ENCODE results near the gene STAG1.

Gene STAG1

GRCh38 chr3:136626493-136626892 is 125.7 kb downstream of the STAG1 start:
- Histone ChIP-seq H4K20me1 (ENCODE audit: low read depth, low read length) (no peaks in the 10 kb centered on the region), H3K36me3 (ENCODE audit: low read length) (peaks cover 12% of the 10 kb centered on the region), H2AFZ (ENCODE audit: low read depth, low read length, severe bottlenecking) (no peak overlapping the region), H3F3A (ENCODE audit: insufficient read depth) (peaks cover 4% of the 10 kb centered on the region; the same call in 1 of the 2 replicates), H3K4me2 (ENCODE audit: low read depth, low read length, poor library complexity, severe bottlenecking) (no peak overlapping the region), H3K9ac (ENCODE audit: low read length) (no peak overlapping the region), H3K9me3 (ENCODE audit: insufficient read depth, low read length) (no peaks in the 10 kb centered on the region), H3K79me2 (ENCODE audit: insufficient read depth, low read length) (peaks cover 91% of the 10 kb centered on the region), H3K27me3 (ENCODE audit: low read length) (no peaks in the 10 kb centered on the region), H3K9me2 (replicated peaks; ENCODE audit: insufficient read depth, low read length) (no peaks in the 10 kb centered on the region), H3K27ac (ENCODE audit: low read depth, low read length) (no peak overlapping the region), H3K4me3 (ENCODE audit: insufficient read depth, low read length, poor library complexity, severe bottlenecking) (no peak overlapping the region)
- TF ChIP-seq CTCF (IDR thresholded peaks at IDR 0.05; ENCODE audit: insufficient read depth, low read length, poor library complexity, severe bottlenecking) (no peak), EZH2phosphoT487 (conservative IDR thresholded peaks at IDR 0.05; ENCODE audit: low read length) (no peak)

- TF ChIP-seq CTCF (IDR thresholded peaks at IDR 0.05; ENCODE audit: insufficient read depth, low read length, poor library complexity, severe bottlenecking) (no peak), EZH2phosphoT487 (conservative IDR thresholded peaks at IDR 0.05; ENCODE audit: low read length) (no peak)
- no peak overlapping the region for H3K9ac ChIP-seq (ENCODE audit: low read length)
- no peak overlapping the region for H3K4me3 ChIP-seq (ENCODE audit: insufficient read depth, low read length, poor library complexity, severe bottlenecking)
- peaks cover 12% of the 10 kb centered on the region for H3K36me3 ChIP-seq (ENCODE audit: low read length)
- peaks cover 8% of the 10 kb centered on the region; the same call in 1 of the 2 replicates for H3F3A ChIP-seq (ENCODE audit: insufficient read depth)
- no peaks in the 10 kb centered on the region for H4K20me1 ChIP-seq (ENCODE audit: low read depth, low read length)
- H3K27me3 ChIP-seq (ENCODE audit: low read length), result no peaks in the 10 kb centered on the region
- H3K9me2 ChIP-seq (replicated peaks; ENCODE audit: insufficient read depth, low read length), result no peaks in the 10 kb centered on the region
- no peak overlapping the region for H3K27ac ChIP-seq (ENCODE audit: low read depth, low read length)
- peaks cover 86% of the 10 kb centered on the region for H3K79me2 ChIP-seq (ENCODE audit: insufficient read depth, low read length)
- H3K4me2 ChIP-seq (ENCODE audit: low read depth, low read length, poor library complexity, severe bottlenecking), result no peak overlapping the region
- H3K9me3 ChIP-seq (ENCODE audit: insufficient read depth, low read length), result no peaks in the 10 kb centered on the region
- no peak overlapping the region for H2AFZ ChIP-seq (ENCODE audit: low read depth, low read length, severe bottlenecking)
Observed at GRCh38 chr3:136624894-136625815, 127.0 kb downstream of the STAG1 start.

GRCh38 chr3:136624371-136624770 is 127.8 kb downstream of the STAG1 start:
- Histone ChIP-seq H3K79me2 (ENCODE audit: insufficient read depth, low read length) (peaks cover 79% of the 10 kb centered on the region), H3K27me3 (ENCODE audit: low read length) (no peaks in the 10 kb centered on the region), H3K9me3 (ENCODE audit: insufficient read depth, low read length) (no peaks in the 10 kb centered on the region), H3K4me3 (ENCODE audit: insufficient read depth, low read length, poor library complexity, severe bottlenecking) (no peak overlapping the region), H3K27ac (ENCODE audit: low read depth, low read length) (no peak overlapping the region), H3F3A (ENCODE audit: insufficient read depth) (peaks cover 8% of the 10 kb centered on the region; the same call in 1 of the 2 replicates), H3K9ac (ENCODE audit: low read length) (no peak overlapping the region), H2AFZ (ENCODE audit: low read depth, low read length, severe bottlenecking) (no peak overlapping the region), H3K4me2 (ENCODE audit: low read depth, low read length, poor library complexity, severe bottlenecking) (no peak overlapping the region), H3K9me2 (replicated peaks; ENCODE audit: insufficient read depth, low read length) (no peaks in the 10 kb centered on the region), H3K36me3 (ENCODE audit: low read length) (peaks cover 12% of the 10 kb centered on the region), H4K20me1 (ENCODE audit: low read depth, low read length) (no peaks in the 10 kb centered on the region)
- no peak for TF ChIP-seq EZH2phosphoT487 (conservative IDR thresholded peaks at IDR 0.05; ENCODE audit: low read length)
- no peak for TF ChIP-seq CTCF (IDR thresholded peaks at IDR 0.05; ENCODE audit: insufficient read depth, low read length, poor library complexity, severe bottlenecking)

All from SU-DHL-6 (cell line).